GM06990 (cell line): ENCODE measurements around the gene ADSS1.

Source experiments
- DNase-seq: peaks from one replicate; pipeline ENCODE4 v3.0.0-alpha.2; 2011; ENCODE audit not compliant: insufficient read length; ENCODE audit errors: extremely low read depth
- H3K27me3 ChIP-seq: replicated peaks from 2 replicates; pipeline ENCODE4 v1.6.0; 2011; ENCODE audit warnings: low read length; ENCODE audit not compliant: control insufficient read depth, insufficient read depth
- H3K36me3 ChIP-seq: 2 replicates; pipeline ENCODE4 v1.5.1; 2011; ENCODE audit warnings: low read length; ENCODE audit not compliant: control insufficient read depth, insufficient read depth
- H3K4me3 ChIP-seq: replicated peaks from 2 replicates; pipeline ENCODE4 v1.5.1; 2011; ENCODE audit warnings: low read depth, mild to moderate bottlenecking, control low read depth, low read length
- TF ChIP-seq, protein P1 (sequence below): IDR thresholded peaks from 2 replicates; pipeline ENCODE4 v1.5.1; 2011; ENCODE audit warnings: low read length, control low read depth, mild to moderate bottlenecking, inconsistent platforms; ENCODE audit not compliant: insufficient read depth, poor library complexity, severe bottlenecking

ADSS1 gene

GRCh38 chr14:104709387-104710039 lies 14.5 kb upstream of the ADSS1 start:
- Histone ChIP-seq H3K36me3 (peaks cover 2% of the 10 kb centered on the region), H3K4me3 (no peak overlapping the region)

GRCh38 chr14:104710071-104710735 lies 13.8 kb upstream of the ADSS1 start:
- DNase-seq: no peak
- TF ChIP-seq, protein P1, sequence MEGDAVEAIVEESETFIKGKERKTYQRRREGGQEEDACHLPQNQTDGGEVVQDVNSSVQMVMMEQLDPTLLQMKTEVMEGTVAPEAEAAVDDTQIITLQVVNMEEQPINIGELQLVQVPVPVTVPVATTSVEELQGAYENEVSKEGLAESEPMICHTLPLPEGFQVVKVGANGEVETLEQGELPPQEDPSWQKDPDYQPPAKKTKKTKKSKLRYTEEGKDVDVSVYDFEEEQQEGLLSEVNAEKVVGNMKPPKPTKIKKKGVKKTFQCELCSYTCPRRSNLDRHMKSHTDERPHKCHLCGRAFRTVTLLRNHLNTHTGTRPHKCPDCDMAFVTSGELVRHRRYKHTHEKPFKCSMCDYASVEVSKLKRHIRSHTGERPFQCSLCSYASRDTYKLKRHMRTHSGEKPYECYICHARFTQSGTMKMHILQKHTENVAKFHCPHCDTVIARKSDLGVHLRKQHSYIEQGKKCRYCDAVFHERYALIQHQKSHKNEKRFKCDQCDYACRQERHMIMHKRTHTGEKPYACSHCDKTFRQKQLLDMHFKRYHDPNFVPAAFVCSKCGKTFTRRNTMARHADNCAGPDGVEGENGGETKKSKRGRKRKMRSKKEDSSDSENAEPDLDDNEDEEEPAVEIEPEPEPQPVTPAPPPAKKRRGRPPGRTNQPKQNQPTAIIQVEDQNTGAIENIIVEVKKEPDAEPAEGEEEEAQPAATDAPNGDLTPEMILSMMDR: no peak
- Histone ChIP-seq H3K36me3 (peaks cover 2% of the 10 kb centered on the region), H3K4me3 (no peak overlapping the region), H3K27me3 (no peaks in the 10 kb centered on the region)

More at GRCh38 chr14:104709387-104710039, 14.5 kb upstream of the ADSS1 start:
- H3K27me3 ChIP-seq: no peaks in the 10 kb centered on the region
- TF ChIP-seq, protein P1: no peak
- no peak for DNase-seq

GRCh38 chr14:104712881-104713734 lies 10.9 kb upstream of the ADSS1 start:
- Histone ChIP-seq H3K27me3 (no peaks in the 10 kb centered on the region), H3K36me3 (peaks cover 3% of the 10 kb centered on the region), H3K4me3 (no peak overlapping the region)
- TF ChIP-seq, protein P1: no peak
- no peak for DNase-seq

- peaks cover 3% of the 10 kb centered on the region for H3K36me3 ChIP-seq
- H3K4me3 ChIP-seq: no peak overlapping the region
- no peak for DNase-seq
- TF ChIP-seq, protein P1: no peak
- H3K27me3 ChIP-seq: no peaks in the 10 kb centered on the region
These were observed 10.0 kb upstream of the ADSS1 start for GRCh38 chr14:104714066-104714465.

GRCh38 chr14:104714681-104715080 lies 9.3 kb upstream of the ADSS1 start:
- peaks cover 3% of the 10 kb centered on the region for H3K36me3 ChIP-seq
- TF ChIP-seq, protein P1: no peak

More at GRCh38 chr14:104714681-104715080, 9.3 kb upstream of the ADSS1 start:
- no peak overlapping the region for H3K4me3 ChIP-seq
- no peaks in the 10 kb centered on the region for H3K27me3 ChIP-seq
- DNase-seq: no peak
